NB4 (cell line): Measurements from ENCODE around the gene SYTL3.

Source experiments
- DNase-seq: peaks from one replicate; pipeline ENCODE4 v3.0.0; 2010; ENCODE audit warnings: low read depth
- H3K4me3 ChIP-seq: one replicate; pipeline ENCODE4 v1.5.1; 2011; ENCODE audit warnings: mild to moderate bottlenecking, low read depth, low read length, moderate library complexity
- MYC ChIP-seq: IDR thresholded peaks from 2 replicates; pipeline ENCODE4 v1.6.1; 2011; ENCODE audit warnings: low read depth, low read length
- POLR2A ChIP-seq: IDR thresholded peaks from 2 replicates; pipeline ENCODE4 v1.6.1; 2011; ENCODE audit warnings: mild to moderate bottlenecking; ENCODE audit not compliant: insufficient read length; ENCODE audit errors: extremely low read depth
- TF ChIP-seq, protein P1 (sequence below): IDR thresholded peaks from one replicate; pipeline ENCODE4 v1.5.1; 2012; ENCODE audit warnings: low read depth, low read length
- TF ChIP-seq, protein P2 (sequence below): IDR thresholded peaks from 2 replicates; pipeline ENCODE4 v1.6.1; 2011; ENCODE audit warnings: low read depth, low read length

The SYTL3 gene

DNA sequence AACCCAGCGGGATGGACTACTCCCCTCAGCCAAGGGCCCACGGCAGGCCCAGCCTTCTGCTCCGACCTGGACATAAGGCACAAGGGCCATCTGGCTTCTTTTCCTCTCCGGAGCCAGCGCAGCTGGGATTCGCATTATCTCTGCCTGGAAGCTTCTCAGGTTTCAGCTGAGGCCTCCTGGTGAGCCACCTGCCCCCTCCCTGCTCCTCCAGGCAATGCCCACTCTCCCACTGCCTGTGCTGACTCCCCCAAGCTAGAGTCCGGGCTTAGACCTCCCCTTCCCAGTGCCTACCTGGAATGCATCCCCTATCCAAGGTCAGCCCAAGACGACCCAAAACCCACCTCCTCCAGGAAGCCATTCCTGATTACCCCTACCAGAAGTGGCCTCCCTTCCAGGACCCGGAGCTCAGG, 108.6 kb downstream of the SYTL3 start:
- no peak overlapping the region for H3K4me3 ChIP-seq
- DNase-seq: no peak
- TF ChIP-seq, protein P1, sequence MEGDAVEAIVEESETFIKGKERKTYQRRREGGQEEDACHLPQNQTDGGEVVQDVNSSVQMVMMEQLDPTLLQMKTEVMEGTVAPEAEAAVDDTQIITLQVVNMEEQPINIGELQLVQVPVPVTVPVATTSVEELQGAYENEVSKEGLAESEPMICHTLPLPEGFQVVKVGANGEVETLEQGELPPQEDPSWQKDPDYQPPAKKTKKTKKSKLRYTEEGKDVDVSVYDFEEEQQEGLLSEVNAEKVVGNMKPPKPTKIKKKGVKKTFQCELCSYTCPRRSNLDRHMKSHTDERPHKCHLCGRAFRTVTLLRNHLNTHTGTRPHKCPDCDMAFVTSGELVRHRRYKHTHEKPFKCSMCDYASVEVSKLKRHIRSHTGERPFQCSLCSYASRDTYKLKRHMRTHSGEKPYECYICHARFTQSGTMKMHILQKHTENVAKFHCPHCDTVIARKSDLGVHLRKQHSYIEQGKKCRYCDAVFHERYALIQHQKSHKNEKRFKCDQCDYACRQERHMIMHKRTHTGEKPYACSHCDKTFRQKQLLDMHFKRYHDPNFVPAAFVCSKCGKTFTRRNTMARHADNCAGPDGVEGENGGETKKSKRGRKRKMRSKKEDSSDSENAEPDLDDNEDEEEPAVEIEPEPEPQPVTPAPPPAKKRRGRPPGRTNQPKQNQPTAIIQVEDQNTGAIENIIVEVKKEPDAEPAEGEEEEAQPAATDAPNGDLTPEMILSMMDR: no peak
- TF ChIP-seq POLR2A (no peak), MYC (no peak)
- TF ChIP-seq, protein P2, sequence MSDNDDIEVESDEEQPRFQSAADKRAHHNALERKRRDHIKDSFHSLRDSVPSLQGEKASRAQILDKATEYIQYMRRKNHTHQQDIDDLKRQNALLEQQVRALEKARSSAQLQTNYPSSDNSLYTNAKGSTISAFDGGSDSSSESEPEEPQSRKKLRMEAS: no peak

DNA sequence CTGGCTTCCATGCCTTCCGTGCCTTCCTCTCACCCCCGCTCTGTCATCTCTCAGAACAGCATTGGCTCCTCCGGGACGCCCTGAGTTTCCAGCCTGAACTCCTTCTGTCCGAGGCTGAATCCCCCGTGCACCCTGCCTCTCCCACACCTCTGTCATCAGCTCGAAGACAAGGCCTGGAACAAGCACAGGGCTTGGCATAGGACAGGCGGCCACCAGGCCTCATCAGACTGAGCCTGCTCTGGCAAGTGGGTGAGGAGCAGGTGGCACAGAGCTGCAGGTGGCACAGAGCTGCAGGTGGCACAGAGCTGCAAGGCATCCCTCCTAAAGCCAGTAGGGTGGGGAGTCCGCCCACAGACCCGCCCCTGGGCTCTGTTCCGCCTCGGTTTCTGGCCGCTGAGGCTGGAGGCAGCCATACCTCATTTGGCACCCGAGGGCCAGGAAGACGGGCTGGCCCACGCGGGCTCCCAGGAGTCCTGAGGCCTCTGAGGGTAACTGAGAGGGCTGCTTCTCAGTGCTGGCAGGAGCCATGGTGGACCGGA, 109.2 kb downstream of the SYTL3 start:
- TF ChIP-seq, protein P1: no peak
- TF ChIP-seq, protein P2: no peak
- TF ChIP-seq POLR2A (no peak), MYC (no peak)
- DNase-seq: no peak
- no peak overlapping the region for H3K4me3 ChIP-seq

DNA sequence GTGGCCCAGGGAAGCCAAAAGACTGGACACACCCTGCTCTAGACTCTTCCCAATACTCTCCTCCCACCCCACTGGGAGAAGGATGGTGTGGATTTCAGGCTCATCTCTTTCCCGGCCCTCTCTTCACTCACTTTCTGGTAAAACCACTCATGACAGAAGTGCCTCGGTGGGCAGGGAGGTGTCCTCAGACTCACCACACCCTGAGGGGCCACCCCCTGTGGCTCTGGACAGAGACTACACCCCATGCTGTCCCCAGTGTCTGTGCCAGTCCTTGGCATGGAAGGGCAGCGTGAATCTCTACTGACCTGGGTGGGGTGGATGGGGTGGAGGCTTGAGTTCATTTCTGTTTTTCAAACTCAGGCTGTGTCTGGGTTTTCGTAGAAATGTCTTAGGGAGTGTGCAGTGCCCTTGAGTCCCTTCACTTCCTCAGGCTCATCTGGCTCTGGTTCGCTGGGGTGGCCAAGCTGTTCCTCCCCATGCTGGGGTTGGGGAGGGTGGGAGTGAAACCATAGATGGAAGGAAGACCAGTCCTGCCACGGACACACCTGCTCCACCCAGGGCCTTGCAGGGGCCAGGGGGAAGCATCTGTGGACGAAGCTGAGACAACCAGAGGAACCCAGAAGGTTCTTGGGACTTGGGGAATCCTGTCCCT, 110.2 kb downstream of the SYTL3 start:
- H3K4me3 ChIP-seq: no peak overlapping the region
- TF ChIP-seq, protein P1: no peak
- TF ChIP-seq MYC (no peak), POLR2A (no peak)
- TF ChIP-seq, protein P2: no peak
- no peak for DNase-seq

DNA sequence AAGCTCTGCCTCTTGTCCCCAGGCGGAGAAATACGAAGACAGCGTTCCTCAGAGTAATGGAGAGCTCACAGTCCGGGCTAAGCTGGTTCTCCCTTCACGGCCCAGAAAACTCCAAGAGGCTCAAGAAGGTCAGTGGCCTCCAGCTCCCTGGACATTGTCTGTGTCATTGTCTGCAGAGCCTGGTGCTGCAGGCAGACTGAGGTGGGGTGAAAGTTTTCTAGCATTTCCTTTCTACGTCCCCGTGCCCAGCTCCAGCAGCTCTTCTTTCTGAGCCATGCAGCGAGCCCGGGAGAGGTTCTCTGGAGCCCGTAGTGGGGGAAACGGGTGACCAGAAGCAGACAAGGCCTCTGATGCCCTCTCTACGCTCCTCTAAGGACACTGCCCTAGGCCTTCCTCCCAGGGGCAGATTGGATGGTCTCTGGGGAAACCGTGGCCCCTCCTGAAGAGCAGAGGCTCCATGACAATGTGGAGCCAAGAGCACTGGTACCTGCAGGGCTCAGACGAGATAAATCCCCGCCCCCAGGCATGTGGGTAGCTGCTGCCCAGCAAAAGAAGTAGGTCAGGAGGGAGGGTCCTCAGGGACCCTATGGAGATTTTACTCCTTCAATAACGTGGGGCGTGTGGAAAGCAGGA, 110.9 kb downstream of the SYTL3 start:
- TF ChIP-seq, protein P2: no peak
- TF ChIP-seq, protein P1: no peak
- TF ChIP-seq POLR2A: no peak
- TF ChIP-seq MYC: no peak
- H3K4me3 ChIP-seq: no peak overlapping the region
- DNase-seq: no peak

DNA sequence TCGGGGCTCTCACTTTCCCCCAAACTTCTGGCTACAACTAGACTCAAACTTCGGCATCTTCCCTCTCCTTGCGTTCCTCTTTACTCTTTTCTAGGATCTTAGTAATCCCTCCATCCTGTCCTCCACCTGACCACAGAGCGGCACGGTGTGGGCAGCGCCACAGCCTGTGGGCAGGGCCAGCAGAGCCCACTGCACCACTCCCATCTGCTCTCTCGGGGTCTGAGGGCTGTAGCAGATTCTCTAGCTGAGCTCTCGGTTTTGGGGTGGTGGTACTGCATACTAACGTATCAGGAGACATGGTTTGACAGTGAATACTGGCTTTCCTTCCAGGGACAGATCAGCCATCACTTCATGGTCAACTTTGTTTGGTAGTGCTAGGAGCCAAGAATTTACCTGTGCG, 111.9 kb downstream of the SYTL3 start:
- DNase-seq: no peak
- no peak for TF ChIP-seq MYC
- TF ChIP-seq, protein P1: no peak
- H3K4me3 ChIP-seq: no peak overlapping the region
